Stimulated activated memory B cell treated with anti-CD40 and anti-IgM and Interleukin-4, amounts not matched to agents 10 μg/mL and 1 μg/mL and 100 μg/mL, for 72 hours (primary cell): ENCODE results near the gene FAM53B.
"Not testable (repeated sequence)": the region's sequence is repeated elsewhere in the genome, so short reads cannot be mapped to it uniquely, and the experiment has no call there.

Experiments
- ATAC-seq: fragments of 150-1000 bp; cut with Tn5 transposase; 2 replicates; pipeline ENCODE4 v1.10.0; 2021
- H3K27ac Mint-ChIP-seq: one replicate; pipeline ENCODE4 v1.8.0; 2022; ENCODE audit warnings: mild to moderate bottlenecking, mixed read lengths
- H3K27me3 Mint-ChIP-seq: one replicate; pipeline ENCODE4 v1.8.0; 2022; ENCODE audit warnings: mixed read lengths
- H3K36me3 Mint-ChIP-seq: one replicate; pipeline ENCODE4 v1.8.0; 2022; ENCODE audit warnings: mixed read lengths
- H3K4me1 Mint-ChIP-seq: one replicate; pipeline ENCODE4 v1.8.0; 2022; ENCODE audit warnings: mixed read lengths
- H3K4me3 Mint-ChIP-seq: one replicate; pipeline ENCODE4 v1.8.0; 2022; ENCODE audit warnings: mild to moderate bottlenecking, moderate library complexity, mixed read lengths
- H3K9me3 Mint-ChIP-seq: one replicate; pipeline ENCODE4 v1.8.0; 2022; ENCODE audit warnings: mixed read lengths

The FAM53B gene

GRCh38 chr10:124744102-124745050 is at the start of gene FAM53B:
FAM53B (minus strand) TSS chr10:124744378; CDS start chr10:124706713, 37,665 bp downstream.
- ATAC-seq = peak; percentile 85
- Mint-ChIP-seq H3K4me1 (peaks cover 42% of the 10 kb centered on the region), H3K4me3 (peak within 1 kb of the TSS; percentile 100), H3K9me3 (no peaks in the 10 kb centered on the region), H3K36me3 (peaks cover 8% of the 10 kb centered on the region), H3K27ac (peak within 1 kb of the TSS; percentile 98), H3K27me3 (no peaks in the 10 kb centered on the region)

- Mint-ChIP-seq H3K4me3 (peak overlapping the region; percentile 94), H3K36me3 (peaks cover 4% of the 10 kb centered on the region), H3K27me3 (peaks cover 1% of the 10 kb centered on the region), H3K4me1 (peaks cover 13% of the 10 kb centered on the region), H3K27ac (peak overlapping the region; percentile 93), H3K9me3 (no peaks in the 10 kb centered on the region)
- no peak for ATAC-seq
Measured at GRCh38 chr10:124792998-124793352, 48.8 kb upstream of the FAM53B start.

GRCh38 chr10:124791547-124792348 is 47.6 kb upstream of the FAM53B start, which contains the start of gene EEF1AKMT2:
EEF1AKMT2 (minus strand) TSS chr10:124791887; CDS start chr10:124791833, 54 bp downstream.
- Mint-ChIP-seq H3K4me3 (peak within 1 kb of the TSS; percentile 94), H3K27me3 (no peaks in the 10 kb centered on the region), H3K4me1 (peaks cover 13% of the 10 kb centered on the region), H3K27ac (peak within 1 kb of the TSS; percentile 93), H3K36me3 (peaks cover 6% of the 10 kb centered on the region), H3K9me3 (no peaks in the 10 kb centered on the region)
- peak; percentile 99 for ATAC-seq

- H3K36me3 Mint-ChIP-seq = peaks cover 40% of the 10 kb centered on the region
- not testable (repeated sequence) for H3K27me3 Mint-ChIP-seq, H3K4me3 Mint-ChIP-seq, H3K27ac Mint-ChIP-seq, H3K4me1 Mint-ChIP-seq, ATAC-seq, H3K9me3 Mint-ChIP-seq
Measured at GRCh38 chr10:124782900-124783299, 38.7 kb upstream of the FAM53B start.

- Mint-ChIP-seq H3K4me3 (no peak overlapping the region), H3K36me3 (peaks cover 57% of the 10 kb centered on the region), H3K9me3 (no peaks in the 10 kb centered on the region), H3K27me3 (no peaks in the 10 kb centered on the region), H3K27ac (no peak overlapping the region), H3K4me1 (no peaks in the 10 kb centered on the region)
- no peak for ATAC-seq
Measured at GRCh38 chr10:124768791-124769190, 24.6 kb upstream of the FAM53B start.

- Mint-ChIP-seq H3K9me3 (no peaks in the 10 kb centered on the region), H3K4me1 (no peaks in the 10 kb centered on the region), H3K27ac (no peak overlapping the region), H3K27me3 (no peaks in the 10 kb centered on the region), H3K36me3 (peaks cover 22% of the 10 kb centered on the region), H3K4me3 (no peak overlapping the region)
- ATAC-seq = no peak
Measured at GRCh38 chr10:124765256-124765655, 21.1 kb upstream of the FAM53B start.

GRCh38 chr10:124763267-124763666 is 19.1 kb upstream of the FAM53B start:
- H3K27me3 Mint-ChIP-seq = no peaks in the 10 kb centered on the region
- H3K9me3 Mint-ChIP-seq = no peaks in the 10 kb centered on the region
- no peak overlapping the region for H3K27ac Mint-ChIP-seq
- H3K4me1 Mint-ChIP-seq = no peaks in the 10 kb centered on the region
- ATAC-seq = no peak
- no peak overlapping the region for H3K4me3 Mint-ChIP-seq
- peaks cover 19% of the 10 kb centered on the region for H3K36me3 Mint-ChIP-seq

- Mint-ChIP-seq H3K27me3 (no peaks in the 10 kb centered on the region), H3K27ac (no peak overlapping the region)
Measured at GRCh38 chr10:124762281-124762680, 18.1 kb upstream of the FAM53B start.

GRCh38 chr10:124756156-124756903 is 12.2 kb upstream of the FAM53B start:
- Mint-ChIP-seq H3K36me3 (peaks cover 29% of the 10 kb centered on the region), H3K9me3 (no peaks in the 10 kb centered on the region), H3K27me3 (no peaks in the 10 kb centered on the region), H3K4me1 (no peaks in the 10 kb centered on the region), H3K27ac (no peak overlapping the region), H3K4me3 (no peak overlapping the region)
- ATAC-seq = no peak

More at GRCh38 chr10:124762281-124762680, 18.1 kb upstream of the FAM53B start:
- H3K9me3 Mint-ChIP-seq = no peaks in the 10 kb centered on the region
- no peak for ATAC-seq
- H3K4me1 Mint-ChIP-seq = no peaks in the 10 kb centered on the region
- H3K36me3 Mint-ChIP-seq = peaks cover 15% of the 10 kb centered on the region
- H3K4me3 Mint-ChIP-seq = no peak overlapping the region

GRCh38 chr10:124755581-124755980 is 11.4 kb upstream of the FAM53B start:
- no peaks in the 10 kb centered on the region for H3K4me1 Mint-ChIP-seq
- H3K27me3 Mint-ChIP-seq = no peaks in the 10 kb centered on the region
- no peaks in the 10 kb centered on the region for H3K9me3 Mint-ChIP-seq
- no peak overlapping the region for H3K27ac Mint-ChIP-seq
- H3K36me3 Mint-ChIP-seq = peaks cover 30% of the 10 kb centered on the region
- H3K4me3 Mint-ChIP-seq = no peak overlapping the region
- ATAC-seq = no peak

- Mint-ChIP-seq H3K4me3 (no peak overlapping the region), H3K36me3 (peaks cover 30% of the 10 kb centered on the region), H3K4me1 (peaks cover 4% of the 10 kb centered on the region), H3K27ac (no peak overlapping the region), H3K27me3 (no peaks in the 10 kb centered on the region), H3K9me3 (no peaks in the 10 kb centered on the region)
- ATAC-seq = no peak
Measured at GRCh38 chr10:124754227-124754626, 10.0 kb upstream of the FAM53B start.

GRCh38 chr10:124748953-124749645 is 4.9 kb upstream of the FAM53B start:
- Mint-ChIP-seq H3K4me3 (no peak overlapping the region), H3K36me3 (peaks cover 8% of the 10 kb centered on the region), H3K4me1 (peaks cover 9% of the 10 kb centered on the region), H3K27me3 (no peaks in the 10 kb centered on the region), H3K9me3 (no peaks in the 10 kb centered on the region), H3K27ac (peak overlapping the region; percentile 62)
- no peak for ATAC-seq

- no peak overlapping the region for H3K27ac Mint-ChIP-seq
Measured at GRCh38 chr10:124748166-124748565, 4.0 kb upstream of the FAM53B start.

GRCh38 chr10:124747745-124748144 is 3.6 kb upstream of the FAM53B start:
- H3K4me1 Mint-ChIP-seq = peaks cover 11% of the 10 kb centered on the region
- H3K27ac Mint-ChIP-seq = no peak overlapping the region
- no peak for ATAC-seq

More at GRCh38 chr10:124748166-124748565, 4.0 kb upstream of the FAM53B start:
- ATAC-seq = no peak
- Mint-ChIP-seq H3K36me3 (peaks cover 6% of the 10 kb centered on the region), H3K9me3 (no peaks in the 10 kb centered on the region), H3K4me1 (peaks cover 9% of the 10 kb centered on the region), H3K4me3 (no peak overlapping the region), H3K27me3 (no peaks in the 10 kb centered on the region)

More at GRCh38 chr10:124747745-124748144, 3.6 kb upstream of the FAM53B start:
- Mint-ChIP-seq H3K9me3 (no peaks in the 10 kb centered on the region), H3K4me3 (no peak overlapping the region), H3K36me3 (peaks cover 6% of the 10 kb centered on the region), H3K27me3 (no peaks in the 10 kb centered on the region)
